Esophagus mucosa (tissue), 1 donor: ENCODE results near the gene FAM43B. TPM values are rescaled to one million over a fixed set of nuclear protein-coding genes. Genes with fewer than 3 reads are reported as not detected.

Experiments
- ATAC-seq: fragments of 200-7000 bp; cut with Tn5 transposase; one replicate; pipeline ENCODE4 v1.9.1; 2020
- total RNA-seq: library from RNA; stranded (reverse); gene quantifications from one replicate; pipeline ENCODE4 v1.2.4, GENCODE V29; 2023
- donor health status: DM: yes; HTN: yes; CAD: no.

Gene FAM43B
- total RNA-seq, 1 donor from 2014 or later = 0.12 TPM

DNA sequence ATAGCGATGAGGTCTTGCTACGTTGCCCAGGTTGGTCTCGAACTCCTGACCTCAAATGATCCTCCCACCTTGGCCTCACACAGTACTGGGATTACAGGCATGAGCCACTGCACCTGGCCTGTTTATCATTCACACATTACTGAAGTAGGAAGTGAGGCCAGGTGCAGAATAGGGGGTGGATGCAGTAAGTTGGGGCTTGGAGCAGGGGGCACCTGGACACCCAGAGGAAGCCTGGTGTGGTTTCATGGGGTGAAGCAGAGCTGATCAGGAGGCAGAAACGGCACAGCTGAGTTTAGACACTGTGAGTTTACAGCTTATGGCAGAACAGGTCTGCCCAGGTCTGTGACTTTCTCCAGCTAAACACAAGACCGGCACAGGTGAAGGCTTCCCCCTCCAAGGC is 41.4 kb downstream of the FAM43B start:
- ATAC-seq = no peak

DNA sequence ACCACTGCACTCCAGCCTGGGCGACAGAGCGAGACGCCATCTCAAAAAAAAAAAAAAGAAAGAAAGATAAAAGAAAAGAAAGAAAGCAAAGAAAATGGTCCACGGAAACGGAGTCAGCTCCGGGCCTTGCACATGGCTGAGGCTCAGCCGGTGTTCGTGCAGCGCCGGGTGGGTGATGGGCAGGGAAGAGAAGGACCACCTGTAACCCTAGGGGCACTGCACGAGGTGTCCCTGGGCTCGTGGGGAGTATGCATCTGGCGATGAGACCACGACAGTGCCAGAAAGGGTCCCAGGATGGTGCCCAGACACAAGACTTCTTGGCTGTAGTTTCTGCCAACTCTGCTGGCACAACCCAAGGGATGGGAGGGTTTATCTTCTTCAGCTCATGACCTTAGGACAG is 42.4 kb downstream of the FAM43B start:
- ATAC-seq = no peak

DNA sequence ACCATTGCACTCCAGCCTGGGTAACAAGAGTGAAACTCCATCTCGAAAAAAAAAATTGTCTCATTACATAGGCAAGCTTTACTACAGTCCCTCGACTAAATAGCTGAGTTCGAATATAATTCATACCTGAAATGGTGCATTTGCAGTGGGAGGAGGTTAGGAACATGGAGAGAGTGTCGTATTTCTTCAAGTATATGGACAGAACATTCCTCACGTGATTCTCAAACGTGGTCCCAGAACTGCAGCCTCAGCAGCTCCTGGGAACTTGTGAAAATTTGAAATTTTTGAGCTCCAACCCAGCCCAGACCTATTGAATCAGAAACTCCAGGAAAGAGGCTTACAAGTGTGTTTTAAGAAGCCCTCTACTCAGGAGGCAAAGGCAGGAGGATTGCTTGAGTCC is 43.7 kb downstream of the FAM43B start:
- ATAC-seq = no peak

DNA sequence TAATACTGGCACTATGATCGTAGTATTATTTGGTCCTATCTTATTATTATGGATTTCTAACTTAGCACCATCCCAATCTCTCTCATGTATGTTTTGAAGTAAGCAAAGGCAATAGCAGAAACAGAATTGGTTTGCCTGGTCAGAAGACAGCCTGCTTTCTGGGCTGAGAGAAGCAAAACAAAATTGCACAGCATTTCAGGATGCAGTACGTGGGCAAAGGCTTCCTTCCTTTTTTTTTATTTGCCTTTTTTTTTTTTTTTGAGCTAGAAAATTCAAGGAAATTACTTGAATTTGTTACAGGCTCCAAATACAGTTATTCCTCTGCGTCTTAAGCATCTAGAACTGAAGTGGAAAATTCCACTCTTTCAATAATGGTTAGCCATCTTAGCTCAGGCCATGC is 45.3 kb downstream of the FAM43B start:
- no peak for ATAC-seq

DNA sequence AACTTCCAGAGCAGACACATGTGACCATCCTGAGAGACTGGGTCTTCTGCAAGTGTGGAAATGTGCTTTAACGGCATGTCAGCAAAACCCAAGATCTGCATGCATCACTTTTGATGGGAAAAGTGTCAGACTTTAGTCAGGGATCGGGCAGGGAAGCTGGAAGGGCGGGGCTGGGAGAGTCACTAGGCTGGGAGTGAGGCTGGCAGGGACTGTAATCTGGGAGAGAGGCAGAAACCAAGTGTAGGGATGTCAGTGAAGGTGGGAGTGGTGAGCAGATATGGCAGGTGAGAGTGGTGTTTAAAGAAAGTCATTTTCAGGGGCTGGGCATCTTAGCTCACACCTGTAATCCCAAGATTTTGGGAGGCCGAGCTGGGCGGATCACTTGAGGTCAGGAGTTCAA is 47.8 kb downstream of the FAM43B start:
- ATAC-seq = no peak

DNA sequence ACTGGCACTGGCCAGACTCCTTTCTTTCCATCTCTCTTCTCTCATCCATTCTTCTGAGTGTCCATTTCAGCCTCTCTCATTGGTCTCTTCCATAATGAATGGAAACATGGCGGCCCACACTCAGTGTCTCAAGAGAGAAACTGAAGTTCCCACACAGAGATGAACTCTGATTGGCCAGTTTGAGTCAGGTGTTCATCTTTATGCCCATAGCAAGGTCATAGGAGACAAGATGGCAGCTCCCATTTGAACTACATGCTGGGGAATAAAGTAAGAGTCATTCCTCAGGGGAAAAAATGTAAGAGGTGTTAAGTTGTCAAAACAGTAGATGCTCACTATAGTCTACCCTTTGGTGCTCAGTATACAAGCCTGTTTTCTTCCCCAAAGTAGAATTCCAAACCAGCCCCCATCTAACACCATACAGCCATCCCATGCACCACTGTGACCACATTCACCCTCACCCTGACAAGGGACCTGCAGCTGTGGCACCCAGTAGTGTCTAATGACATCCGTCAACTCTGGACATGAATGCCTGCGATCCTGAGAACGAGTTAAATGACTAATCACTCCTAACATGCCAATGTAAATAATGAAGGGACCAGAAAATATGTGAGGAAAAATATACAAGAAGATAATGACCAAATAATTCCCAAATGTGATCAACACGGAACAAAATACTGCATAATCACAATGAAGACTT is 48.9 kb downstream of the FAM43B start:
- peak; percentile 4 for ATAC-seq

DNA sequence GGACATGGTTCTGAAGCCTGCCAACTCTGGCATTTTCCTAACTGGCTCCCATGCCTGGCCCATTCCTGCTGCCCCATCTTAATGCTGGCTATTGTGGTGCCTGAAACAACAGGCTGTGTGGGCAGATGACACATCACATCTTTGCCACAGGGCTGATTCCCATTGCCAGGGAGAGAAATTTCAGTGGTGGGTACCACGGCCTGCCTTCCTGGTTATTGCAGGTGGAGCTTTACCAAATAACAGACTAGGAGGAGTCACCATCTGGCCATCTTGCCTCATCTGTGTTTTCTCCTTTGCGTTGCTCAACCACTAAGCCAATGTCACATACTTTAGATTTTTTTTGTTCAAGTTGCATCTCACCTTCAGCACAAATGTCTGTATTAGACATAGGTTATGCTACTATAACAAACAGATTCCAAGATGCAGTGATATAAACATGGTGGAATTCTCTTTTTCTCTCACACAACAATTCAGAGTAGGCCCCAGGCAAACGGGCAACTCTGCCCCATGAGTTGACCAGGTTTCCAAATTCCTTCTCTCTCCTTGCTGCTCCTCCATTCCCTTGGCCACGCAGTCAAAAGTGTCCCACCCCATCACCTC is 50.6 kb downstream of the FAM43B start:
- ATAC-seq = peak; percentile 11

DNA sequence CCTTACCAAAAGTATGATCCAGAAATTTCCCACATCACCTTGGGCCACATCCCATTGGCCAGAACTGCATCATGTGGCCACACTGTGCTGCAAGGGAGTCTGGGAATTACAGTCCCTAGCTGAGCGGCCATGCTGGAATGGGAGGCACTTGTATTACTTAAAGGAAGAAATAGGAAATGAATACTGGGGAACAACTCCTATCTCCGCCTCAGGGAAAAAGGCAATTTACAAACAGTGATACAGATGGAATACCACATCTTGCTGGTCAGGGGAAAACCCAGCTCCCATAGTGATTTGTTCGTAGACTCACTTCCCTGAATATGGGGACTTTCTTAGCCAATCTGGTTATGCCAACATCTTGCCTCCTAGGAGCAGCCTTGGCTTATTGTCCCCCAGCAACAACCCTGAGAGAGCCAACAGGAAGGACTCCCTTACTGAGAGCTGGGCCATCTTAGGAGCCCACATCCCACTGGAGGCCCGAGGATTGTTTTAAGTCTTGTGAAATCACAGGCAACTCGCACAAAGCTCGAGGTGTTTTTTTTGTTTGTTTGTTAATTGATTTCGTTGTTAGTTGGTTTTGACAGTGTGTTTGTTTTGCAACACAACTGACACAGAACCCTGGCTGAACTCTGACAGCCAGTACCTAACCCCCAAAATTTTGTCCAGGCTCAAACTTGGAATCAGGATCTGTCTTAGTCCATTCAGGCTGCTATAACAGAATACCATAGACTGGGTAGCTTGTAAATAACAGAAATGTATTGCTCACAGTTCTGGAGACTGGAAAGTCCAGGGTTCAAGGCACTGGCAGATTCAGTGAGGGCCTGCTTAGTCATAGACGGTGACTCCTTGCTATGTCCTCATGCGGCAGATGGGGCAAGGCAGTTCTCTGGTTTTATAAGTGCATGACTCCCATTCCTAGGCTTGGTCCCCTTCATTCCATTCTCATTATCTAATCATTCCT is 51.4 kb downstream of the FAM43B start:
- peak; percentile 86 for ATAC-seq

Other genes with a start within 250 kb of the FAM43B start
- gene CAMK2N1, start 66.4 kb upstream of the FAM43B start, total RNA-seq = 7.7 TPM
- 17.1 TPM for gene MUL1, start 44.4 kb upstream of the FAM43B start, total RNA-seq
- gene CDA, start 36.5 kb downstream of the FAM43B start, total RNA-seq = 97.6 TPM
- gene PINK1, start 80.9 kb downstream of the FAM43B start, total RNA-seq = 36.8 TPM
- 134 TPM for gene DDOST, start 108.8 kb downstream of the FAM43B start, total RNA-seq
- gene KIF17, start 165.4 kb downstream of the FAM43B start, total RNA-seq = 0.60 TPM
- 0.64 TPM for gene SH2D5, start 180.1 kb downstream of the FAM43B start, total RNA-seq
- 147 TPM for gene HP1BP3, start 234.7 kb downstream of the FAM43B start, total RNA-seq